ENCODE measurements around the gene ADAMTSL2.

ADAMTSL2 gene

GRCh38 chr9:133609311-133610098 is 75.0 kb downstream of the ADAMTSL2 start, which contains the start of gene FAM163B:
TSS of gene FAM163B (minus strand) at chr9:133609389. CDS start at chr9:133580223, 29,166 bp downstream.
- TF ChIP-seq REST (IDR thresholded peaks at IDR 0.05; ENCODE audit: low read depth) = peak; percentile 95
- no peak for TF ChIP-seq NFIC (IDR thresholded peaks at IDR 0.05)

- no peak for TF ChIP-seq CREB1 (IDR thresholded peaks at IDR 0.05; ENCODE audit: low read depth)
- no peak for TF ChIP-seq REST (IDR thresholded peaks at IDR 0.05; ENCODE audit: low read depth)
- TF ChIP-seq TCF12 (IDR thresholded peaks at IDR 0.05; ENCODE audit: low read depth) = no peak
- no peak for TF ChIP-seq TEAD4 (IDR thresholded peaks at IDR 0.05)
- no peak for TF ChIP-seq TAF1 (IDR thresholded peaks at IDR 0.05; ENCODE audit: low read depth)
- TF ChIP-seq USF1 (IDR thresholded peaks at IDR 0.05) = no peak
- TF ChIP-seq YY1 (IDR thresholded peaks at IDR 0.05; ENCODE audit: low read depth) = no peak
- TF ChIP-seq RAD21 (IDR thresholded peaks at IDR 0.05; ENCODE audit: low read depth) = no peak
- no peak for TF ChIP-seq EGR1 (IDR thresholded peaks at IDR 0.05)
- no peak for TF ChIP-seq FOXM1 (IDR thresholded peaks at IDR 0.05; ENCODE audit: borderline replicate concordance, low read depth)
- TF ChIP-seq CEBPB (IDR thresholded peaks at IDR 0.05) = no peak
- no peak for TF ChIP-seq MAX (IDR thresholded peaks at IDR 0.05)
- TF ChIP-seq EP300 (IDR thresholded peaks at IDR 0.05; ENCODE audit: borderline replicate concordance) = no peak
- TF ChIP-seq NFIC (IDR thresholded peaks at IDR 0.05) = no peak
- no peak for TF ChIP-seq ZBTB7A (IDR thresholded peaks at IDR 0.05; ENCODE audit: low read depth)
These were observed 76.3 kb downstream of the ADAMTSL2 start for GRCh38 chr9:133610845-133611244.

GRCh38 chr9:133612051-133612450 is 77.5 kb downstream of the ADAMTSL2 start:
- TF ChIP-seq NFIC (IDR thresholded peaks at IDR 0.05) = no peak
- no peak for TF ChIP-seq TEAD4 (IDR thresholded peaks at IDR 0.05)
- no peak for TF ChIP-seq FOXM1 (IDR thresholded peaks at IDR 0.05; ENCODE audit: borderline replicate concordance, low read depth)
- TF ChIP-seq REST (IDR thresholded peaks at IDR 0.05; ENCODE audit: low read depth) = no peak
- TF ChIP-seq TCF12 (IDR thresholded peaks at IDR 0.05; ENCODE audit: low read depth) = no peak

GRCh38 chr9:133612816-133613215 is 78.3 kb downstream of the ADAMTSL2 start:
- TF ChIP-seq TEAD4 (IDR thresholded peaks at IDR 0.05) (no peak), TCF12 (IDR thresholded peaks at IDR 0.05; ENCODE audit: low read depth) (no peak), NFIC (IDR thresholded peaks at IDR 0.05) (no peak), YY1 (IDR thresholded peaks at IDR 0.05; ENCODE audit: low read depth) (no peak), EP300 (IDR thresholded peaks at IDR 0.05; ENCODE audit: borderline replicate concordance) (no peak), USF1 (IDR thresholded peaks at IDR 0.05) (no peak), MAX (IDR thresholded peaks at IDR 0.05) (no peak), EGR1 (IDR thresholded peaks at IDR 0.05) (no peak), CREB1 (IDR thresholded peaks at IDR 0.05; ENCODE audit: low read depth) (no peak), ZBTB7A (IDR thresholded peaks at IDR 0.05; ENCODE audit: low read depth) (no peak), FOXM1 (IDR thresholded peaks at IDR 0.05; ENCODE audit: borderline replicate concordance, low read depth) (no peak), RAD21 (IDR thresholded peaks at IDR 0.05; ENCODE audit: low read depth) (no peak), REST (IDR thresholded peaks at IDR 0.05; ENCODE audit: low read depth) (no peak), CEBPB (IDR thresholded peaks at IDR 0.05) (no peak), TAF1 (IDR thresholded peaks at IDR 0.05; ENCODE audit: low read depth) (no peak)
